Left kidney (tissue), 2 donors: Measurements from ENCODE around the gene RAMP1. TPM values are rescaled to one million over a fixed set of nuclear protein-coding genes. Genes with fewer than 3 reads are reported as not detected.

Experiments
- DNase-seq: peaks from one replicate; pipeline ENCODE4 v3.0.0-alpha.2; 2013
- polyA plus RNA-seq: library from polyadenylated mRNA; unstranded; fragments of 120-200 nt; gene quantifications from one replicate; pipeline ENCODE4 v1.2.1, GENCODE V29; 2013; ENCODE audit not compliant: insufficient read length

RAMP1 gene
- polyA plus RNA-seq, 1 donor, result 2.5 TPM

GRCh38 chr2:237916296-237916695 lies 56.9 kb downstream of the RAMP1 start:
- no peak for DNase-seq

DNA sequence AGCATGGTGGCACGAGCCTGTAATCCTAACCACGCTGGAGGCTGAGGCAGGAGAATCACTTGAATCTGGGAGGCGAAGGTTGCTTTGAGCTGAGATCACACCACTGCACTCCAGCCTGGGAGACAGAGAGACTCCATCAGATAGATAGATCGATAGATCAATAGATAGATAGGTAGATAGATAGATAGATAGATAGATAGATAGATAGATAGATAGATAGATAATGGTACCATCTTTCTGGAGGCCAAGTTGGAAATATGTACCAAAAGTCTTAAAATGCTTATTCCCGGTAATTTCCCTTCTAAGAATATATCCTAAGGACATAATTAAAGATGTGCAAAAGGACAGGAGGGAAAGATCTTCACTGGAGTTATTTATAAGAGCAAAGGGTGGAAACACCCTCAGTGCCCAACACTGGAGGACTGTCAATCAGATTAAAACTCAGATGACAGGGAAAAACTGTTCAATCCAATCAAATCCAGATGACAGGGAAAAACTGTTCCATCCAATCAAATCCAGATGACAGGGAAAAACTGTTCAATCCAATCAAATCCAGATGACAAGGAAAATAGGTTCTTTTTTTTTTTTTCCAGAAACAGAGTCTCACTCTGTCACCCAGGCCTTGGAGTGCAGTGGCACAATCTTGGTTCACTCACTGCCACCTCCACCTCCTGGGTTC lies 58.4 kb downstream of the RAMP1 start:
- no peak for DNase-seq

DNA sequence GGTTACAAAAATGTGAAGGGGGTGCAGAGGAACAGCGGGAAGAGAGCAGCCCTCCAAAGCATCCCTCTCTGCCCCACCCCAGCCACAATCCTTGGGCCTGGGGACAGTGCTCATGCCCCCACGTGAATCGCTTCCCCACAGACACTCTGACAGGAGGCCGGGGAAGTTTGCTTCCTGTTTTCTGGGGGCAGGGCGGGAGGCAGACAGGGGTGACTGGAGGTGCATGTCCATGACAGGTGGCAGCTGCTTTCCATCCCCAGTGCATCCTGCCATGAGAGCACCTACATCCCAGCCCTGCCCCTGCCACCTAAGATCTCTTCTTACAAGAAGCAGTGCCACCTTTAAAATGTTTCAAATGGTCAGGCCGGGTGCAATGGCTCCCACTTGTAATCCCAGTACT lies 60.2 kb downstream of the RAMP1 start:
- no peak for DNase-seq

GRCh38 chr2:237920673-237921072 lies 61.2 kb downstream of the RAMP1 start:
- no peak for DNase-seq

GRCh38 chr2:237921967-237922492 lies 62.6 kb downstream of the RAMP1 start:
- DNase-seq, result no peak

- DNase-seq, result no peak
Measured at GRCh38 chr2:237922641-237923361, 63.4 kb downstream of the RAMP1 start.

GRCh38 chr2:237923481-237924163 lies 64.2 kb downstream of the RAMP1 start:
- DNase-seq, result no peak

- no peak for DNase-seq
Measured at GRCh38 chr2:237924164-237924534, 64.7 kb downstream of the RAMP1 start.

DNA sequence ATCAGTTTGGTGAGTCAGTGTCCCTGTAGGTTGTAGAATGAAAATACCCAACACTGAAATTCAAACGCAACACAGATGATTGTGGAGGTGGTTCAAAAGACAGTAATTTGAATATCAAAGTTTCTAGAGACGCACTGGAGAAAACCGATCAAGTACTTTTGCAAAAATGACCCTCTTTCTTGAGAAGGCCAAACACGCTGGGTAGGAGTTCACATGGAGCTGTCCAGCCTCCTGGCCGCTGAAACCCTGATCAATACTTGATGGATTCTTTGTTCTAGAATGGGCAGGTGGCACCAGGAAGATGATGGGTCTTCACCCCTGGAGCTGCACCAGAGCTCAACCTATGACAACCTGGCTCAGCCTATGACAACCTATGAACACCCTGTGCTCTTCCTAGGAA lies 67.7 kb downstream of the RAMP1 start:
- no peak for DNase-seq

- DNase-seq, result no peak
Measured at GRCh38 chr2:237927986-237928385, 68.6 kb downstream of the RAMP1 start.

GRCh38 chr2:237929979-237930378 lies 70.6 kb downstream of the RAMP1 start:
- no peak for DNase-seq

DNA sequence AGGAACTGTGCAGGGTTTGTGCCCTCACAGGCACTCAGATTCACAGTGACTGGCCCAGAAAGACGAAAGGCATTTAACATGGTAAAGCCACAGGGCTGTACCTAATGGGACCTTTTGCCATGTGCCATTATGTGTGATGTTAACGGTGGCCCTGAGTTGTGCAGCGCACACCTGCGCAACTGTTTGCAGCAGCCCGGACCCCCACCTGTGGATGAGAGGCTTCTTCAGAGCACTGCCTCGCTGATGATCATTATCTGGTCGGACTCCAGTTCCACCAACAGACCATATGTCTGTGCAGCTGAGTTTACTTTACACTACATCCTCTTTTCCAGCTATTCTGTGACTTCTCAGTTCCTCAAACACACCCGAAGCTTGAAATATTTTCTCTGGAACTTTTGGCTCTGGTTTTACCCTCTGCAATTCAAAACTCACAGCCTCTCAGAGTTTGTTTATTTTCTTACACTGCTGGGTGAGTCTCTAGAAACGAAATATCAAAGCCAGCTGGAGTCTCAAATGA lies 71.8 kb downstream of the RAMP1 start:
- no peak for DNase-seq

DNA sequence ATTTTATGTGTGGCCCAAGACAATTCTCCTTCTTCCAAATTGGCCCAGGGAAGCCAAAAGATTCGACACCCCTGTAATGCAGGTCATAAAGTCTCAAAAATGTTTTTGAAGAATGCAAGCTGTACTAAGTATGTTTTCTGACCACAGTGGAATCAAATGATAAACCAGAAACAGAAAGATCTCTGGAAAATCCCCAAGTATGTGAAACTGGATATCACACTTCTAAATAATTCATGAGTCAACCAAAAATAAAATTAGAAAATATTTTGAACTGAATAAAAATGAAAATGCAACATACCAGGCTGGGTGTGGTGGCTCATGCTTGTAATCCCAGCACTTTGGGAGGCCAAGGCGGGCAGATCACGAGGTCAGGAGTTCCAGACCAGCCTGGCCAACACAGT lies 73.3 kb downstream of the RAMP1 start:
- no peak for DNase-seq

GRCh38 chr2:237934186-237934585 lies 74.8 kb downstream of the RAMP1 start:
- DNase-seq, result no peak

DNA sequence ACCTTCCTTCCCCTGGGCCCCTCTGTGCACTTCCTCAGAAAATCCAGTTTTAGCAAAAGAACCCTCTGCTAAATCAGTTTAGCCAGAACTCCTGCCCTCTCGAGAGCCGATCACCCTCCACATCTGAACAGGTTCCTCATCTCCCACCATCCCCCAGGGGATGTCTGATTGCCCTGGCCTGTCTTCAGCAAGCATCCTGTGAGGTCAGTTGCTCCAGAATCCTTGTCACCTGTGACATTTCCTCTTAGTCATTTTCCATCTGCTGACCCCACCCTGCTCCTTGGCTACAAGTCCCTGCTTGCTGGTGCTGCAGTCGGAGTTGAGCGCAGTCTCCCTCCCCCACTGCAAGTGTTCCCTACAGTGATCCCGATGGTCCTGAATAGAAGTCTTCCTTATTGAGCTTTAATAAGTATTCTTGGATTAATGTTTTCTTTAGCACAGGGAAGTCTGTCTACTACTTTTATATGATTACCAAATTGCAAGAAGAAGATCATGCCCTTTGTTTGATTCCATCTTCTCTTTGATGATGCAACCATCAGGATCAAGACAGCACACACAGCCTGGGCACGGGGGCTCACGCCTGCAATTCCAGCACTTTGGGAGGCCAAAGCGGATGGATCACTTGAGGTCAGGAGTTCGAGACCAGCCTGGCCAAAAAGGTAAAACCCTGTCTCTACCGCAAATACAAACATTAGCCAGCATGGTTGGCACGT lies 76.5 kb downstream of the RAMP1 start:
- DNase-seq, result no peak

GRCh38 chr2:237939251-237939650 lies 79.8 kb downstream of the RAMP1 start:
- DNase-seq, result no peak

- no peak for DNase-seq
Measured at GRCh38 chr2:237940828-237941227, 81.4 kb downstream of the RAMP1 start.

DNA sequence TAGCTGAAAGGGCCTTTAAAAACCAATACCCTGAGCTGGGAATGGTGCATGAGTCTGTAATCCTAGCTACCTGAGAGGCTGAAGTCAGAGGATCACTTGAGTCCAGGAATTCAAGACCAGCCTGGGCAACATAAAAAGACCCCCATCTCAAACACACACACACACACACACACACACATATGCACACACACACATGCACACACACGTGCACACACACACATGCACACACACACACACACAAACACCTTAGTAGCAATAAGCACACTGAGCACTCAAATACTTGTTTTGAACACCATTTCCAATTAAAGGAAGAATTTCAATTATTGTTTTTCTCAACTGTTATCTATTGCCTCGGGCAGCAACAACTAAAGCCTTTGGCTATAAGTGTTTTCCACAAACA lies 81.8 kb downstream of the RAMP1 start:
- no peak for DNase-seq

- no peak for DNase-seq
Measured at GRCh38 chr2:237942513-237942899, 83.1 kb downstream of the RAMP1 start.

- no peak for DNase-seq
Measured at GRCh38 chr2:237943395-237944094, 84.1 kb downstream of the RAMP1 start.

DNA sequence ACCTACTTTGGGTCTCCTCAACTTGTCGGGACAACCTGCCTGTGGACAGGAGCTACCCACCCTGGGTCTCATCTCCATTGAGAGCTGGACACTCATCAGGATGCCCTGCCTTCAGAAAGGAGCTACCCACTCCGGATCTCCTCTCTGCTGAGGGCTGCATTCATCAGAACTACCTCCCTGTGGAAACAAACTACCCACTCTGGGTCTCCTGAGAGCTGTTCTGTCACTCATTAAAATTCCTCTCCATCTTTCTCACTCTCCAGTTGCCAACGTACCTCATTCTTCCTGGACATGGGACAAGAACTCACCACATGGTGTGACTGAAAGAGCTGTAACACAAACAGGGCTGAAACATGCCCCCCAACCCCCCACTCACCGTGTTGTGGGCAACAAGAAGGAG lies 84.9 kb downstream of the RAMP1 start:
- DNase-seq, result no peak

DNA sequence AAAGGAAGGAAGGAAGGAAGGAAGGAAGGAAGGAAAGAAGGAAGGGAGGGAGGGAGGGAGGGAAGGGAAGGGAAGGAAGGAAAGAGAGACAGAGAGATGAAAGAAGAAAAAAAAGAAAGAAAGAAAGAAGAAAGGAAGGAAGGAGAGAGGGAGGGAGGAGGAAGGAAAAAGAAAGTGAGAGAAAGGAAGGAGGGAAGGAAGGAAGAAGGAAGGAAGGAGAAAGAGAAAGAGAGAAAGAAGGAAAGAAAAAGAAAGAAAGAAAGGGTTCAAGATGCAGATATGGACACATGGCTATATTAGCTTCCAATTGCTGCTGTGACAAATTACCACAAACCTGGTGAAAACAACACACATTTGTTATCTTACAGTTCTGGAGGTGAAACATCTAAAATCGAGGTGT lies 87.0 kb downstream of the RAMP1 start:
- DNase-seq, result no peak
